ENCODE data around the gene HUS1B.

HUS1B gene

GRCh38 chr6:622462-622861 is 34.4 kb downstream of the HUS1B start:
- DNase-seq (ENCODE audit: low read depth, low spot score), result no peak

DNA sequence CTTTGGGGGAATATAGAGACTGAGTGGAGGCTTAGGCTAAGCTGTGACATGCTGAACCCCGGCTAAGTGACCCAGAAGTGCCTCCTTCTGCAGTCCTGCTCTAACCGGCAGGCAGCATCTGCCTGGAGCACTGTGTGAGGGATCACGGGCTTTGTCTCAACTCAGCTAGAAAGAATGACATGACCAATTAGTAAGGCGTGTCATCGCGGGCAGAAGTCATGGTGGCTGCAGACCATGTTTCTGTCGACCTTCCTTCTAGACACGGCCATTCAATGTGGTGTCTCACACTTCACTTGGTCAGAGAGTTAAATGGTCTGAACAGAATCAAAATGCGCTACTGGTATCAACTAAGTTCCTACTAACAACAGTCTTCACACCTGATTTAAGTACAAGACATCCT is 35.0 kb downstream of the HUS1B start:
- no peak for DNase-seq (ENCODE audit: low read depth, low spot score)

- no peak for DNase-seq (ENCODE audit: low read depth, low spot score)
These were observed 36.0 kb downstream of the HUS1B start for GRCh38 chr6:620950-621349.

DNA sequence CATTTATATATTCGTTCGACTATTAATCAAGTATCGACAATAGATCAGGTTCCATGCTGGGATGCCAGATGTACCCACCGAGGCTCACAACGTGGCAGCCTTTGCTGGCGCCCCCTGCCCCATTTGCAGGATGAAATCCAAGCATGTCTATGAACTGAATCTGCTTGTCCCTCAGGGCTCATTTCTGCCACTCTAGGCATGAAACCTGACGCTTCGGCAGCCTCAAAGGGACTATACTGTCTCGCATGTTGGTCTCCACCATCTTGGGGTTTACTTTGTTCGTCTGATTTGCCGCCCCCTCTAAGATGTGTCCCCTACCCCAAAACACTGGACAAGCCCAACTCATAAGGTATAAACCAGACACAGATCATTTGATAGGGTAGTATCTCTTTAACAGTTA is 36.7 kb downstream of the HUS1B start:
- DNase-seq (ENCODE audit: low read depth, low spot score), result no peak

DNA sequence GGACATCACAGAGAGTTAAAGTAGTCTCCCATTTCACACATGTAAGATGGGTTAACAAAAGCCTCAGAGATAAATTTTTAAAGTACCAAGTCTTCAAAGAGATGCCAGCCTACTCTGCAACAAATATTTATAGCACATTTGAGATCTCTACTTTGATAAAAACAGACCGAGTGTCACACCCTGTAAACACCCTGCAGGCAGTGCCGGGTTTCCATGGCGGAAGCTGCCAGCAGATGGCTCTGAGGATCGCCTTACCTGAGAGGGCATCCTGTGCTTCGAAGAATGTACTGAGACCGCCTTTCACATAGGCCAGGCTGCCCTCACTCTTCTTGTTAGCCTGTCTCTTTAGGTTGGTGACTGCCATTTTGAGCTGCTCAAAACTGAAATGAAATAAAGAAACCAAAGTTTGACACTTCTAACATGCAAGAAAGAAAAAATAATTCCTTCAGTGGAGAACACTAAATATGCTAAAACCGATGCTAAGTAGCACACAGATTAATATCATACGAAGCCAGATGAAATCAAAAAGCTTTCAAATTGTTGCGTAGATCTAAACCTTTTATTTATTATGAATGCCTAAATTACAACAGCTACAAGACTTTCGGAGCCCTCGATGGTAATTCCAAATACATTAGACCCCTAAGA is 39.3 kb downstream of the HUS1B start:
- DNase-seq (ENCODE audit: low read depth, low spot score), result no peak

- DNase-seq (ENCODE audit: low read depth, low spot score), result no peak
These were observed 42.9 kb downstream of the HUS1B start for GRCh38 chr6:613981-614380.

GRCh38 chr6:611928-612327 is 45.0 kb downstream of the HUS1B start:
- no peak for DNase-seq (ENCODE audit: low read depth, low spot score)

GRCh38 chr6:610882-611281 is 46.0 kb downstream of the HUS1B start:
- DNase-seq (ENCODE audit: low read depth, low spot score), result no peak

GRCh38 chr6:609905-610304 is 47.0 kb downstream of the HUS1B start:
- DNase-seq (ENCODE audit: low read depth, low spot score), result no peak

- DNase-seq (ENCODE audit: low read depth, low spot score), result no peak
These were observed 50.0 kb downstream of the HUS1B start for GRCh38 chr6:606829-607379.

Measured in smooth muscle cell of the brain vasculature (primary cell).